ENCODE measurements around the gene TMEM18. TPM values are rescaled to one million over a fixed set of nuclear protein-coding genes. Genes with fewer than 3 reads are reported as not detected.

The TMEM18 gene
- total RNA-seq, 2 experiments from 2014 or later = 25.6 to 26.3 TPM

DNA sequence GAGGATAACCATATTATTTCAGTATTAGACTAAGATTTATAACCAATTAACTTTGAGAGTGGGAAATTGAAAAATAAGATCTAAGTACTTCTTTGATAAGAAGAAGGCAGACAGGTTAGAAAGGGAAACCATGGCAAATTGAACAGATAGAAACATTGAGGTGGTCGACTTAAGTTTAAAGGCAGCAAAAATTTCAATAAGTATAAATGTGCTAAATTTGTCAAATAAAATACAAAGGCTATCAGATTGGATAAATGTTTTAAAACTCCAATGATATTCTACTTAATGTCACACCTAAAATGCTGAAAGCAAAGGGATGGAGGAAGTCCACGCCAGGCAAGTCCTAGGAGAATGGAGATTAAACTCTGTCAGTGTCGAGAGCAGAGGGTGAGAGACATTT is 59.2 kb downstream of the TMEM18 start:
- H3K36me3 ChIP-seq (ENCODE audit: insufficient read depth, low read length) = no peaks in the 10 kb centered on the region
- intact Hi-C loops (cut with DNase I, micrococcal nuclease) = no loop called here
- no peak for TF ChIP-seq CTCF (IDR thresholded peaks at IDR 0.05)
- peaks cover 8% of the 10 kb centered on the region for H3K27me3 Mint-ChIP-seq
- no peaks in the 10 kb centered on the region for H3K36me3 Mint-ChIP-seq (ENCODE audit: low read depth)
- H3K9me3 Mint-ChIP-seq = peaks cover 5% of the 10 kb centered on the region
- no peaks in the 10 kb centered on the region for H3K4me1 ChIP-seq (ENCODE audit: insufficient read depth, low read length)
- no peak overlapping the region for H3K27ac ChIP-seq (ENCODE audit: low read depth in 1 of 2, low read length in 2 of 2)
- ATAC-seq (ENCODE audit: poor library complexity) (no peak), DNase-seq (no peak)
- ChIA-PET CTCF (no interaction called here), POLR2A (no interaction called here)
- H3K9me3 ChIP-seq (ENCODE audit: control insufficient read depth in 1 of 2, insufficient read depth in 1 of 2, low read length in 2 of 2) = peaks cover 4 to 10% of the 10 kb centered on the region in 2 experiments
- H3K4me3 ChIP-seq (ENCODE audit: low read length) = no peak overlapping the region
- no peak overlapping the region for H3K4me3 Mint-ChIP-seq
- no peak overlapping the region for H3K27ac Mint-ChIP-seq
- no peaks in the 10 kb centered on the region for H3K4me1 Mint-ChIP-seq (ENCODE audit: low read depth)
- H3K27me3 ChIP-seq (ENCODE audit: control insufficient read depth in 1 of 2, insufficient read depth in 2 of 2, low read length in 2 of 2) = no peaks in the 10 kb centered on the region
